Hematopoietic multipotent progenitor cell (in vitro differentiated cells): ENCODE results near the gene RHO. TPM values are rescaled to one million over a fixed set of nuclear protein-coding genes. Genes with fewer than 3 reads are reported as not detected.
"Not testable (repeated sequence)": the region's sequence is repeated elsewhere in the genome, so short reads cannot be mapped to it uniquely, and the experiment has no call there.

Experiments used
- DNase-seq, 3 donors: peaks; one replicate each; pipeline ENCODE4 v3.0.0-alpha.2; 2011 to 2015; ENCODE audit warnings: low read depth in 2 of 3, low spot score in 2 of 3
- total RNA-seq: library from RNA; depleted of rRNA; stranded (reverse); fragments of >200 nt; gene quantifications from one replicate; pipeline ENCODE4 v1.2.3, GENCODE V29; 2012

RHO gene
- total RNA-seq, 1 donor, result under 0.01 TPM

DNA sequence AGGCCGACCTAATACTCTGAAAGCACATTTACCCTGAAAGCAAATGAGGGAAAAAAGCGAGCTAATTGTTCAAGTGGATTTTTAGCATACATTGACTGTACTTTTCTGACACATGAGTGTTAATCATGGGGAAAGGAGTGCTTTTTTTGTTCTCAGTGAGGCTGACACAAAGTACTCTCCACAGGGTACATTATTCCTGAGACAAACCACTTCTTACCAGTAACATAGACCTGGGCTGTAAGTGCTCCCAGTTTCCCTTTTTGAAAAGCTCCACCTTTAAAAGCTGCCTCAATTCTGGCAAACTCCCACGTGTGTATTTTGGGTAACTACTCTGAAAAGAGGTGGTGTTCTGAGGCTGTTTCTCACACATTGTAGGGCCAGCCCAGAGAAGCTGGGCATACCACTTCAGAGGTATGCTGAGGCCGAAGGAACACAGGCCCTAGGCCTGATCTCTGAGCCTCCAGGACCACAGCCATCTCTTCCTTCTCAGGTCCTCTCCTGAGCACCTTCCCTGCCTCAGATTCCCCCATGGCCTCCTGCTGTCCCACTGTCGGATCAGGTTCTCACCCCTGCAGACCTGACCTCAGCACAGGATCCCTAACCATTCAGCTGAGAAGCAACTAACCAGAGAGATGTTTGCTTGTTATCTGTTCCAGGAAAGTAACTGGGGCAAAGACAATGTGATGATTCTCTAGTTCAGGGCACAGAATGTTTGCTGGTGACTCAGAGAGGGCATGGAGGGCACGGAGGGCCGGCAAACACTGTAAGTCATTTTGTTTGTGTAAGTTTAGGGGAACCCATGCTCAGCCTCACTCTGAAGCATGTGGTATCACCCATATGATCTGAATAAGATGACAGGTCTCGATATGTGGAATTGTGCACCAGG lies 29.6 kb upstream of the RHO start:
- DNase-seq, result not testable (repeated sequence)

DNA sequence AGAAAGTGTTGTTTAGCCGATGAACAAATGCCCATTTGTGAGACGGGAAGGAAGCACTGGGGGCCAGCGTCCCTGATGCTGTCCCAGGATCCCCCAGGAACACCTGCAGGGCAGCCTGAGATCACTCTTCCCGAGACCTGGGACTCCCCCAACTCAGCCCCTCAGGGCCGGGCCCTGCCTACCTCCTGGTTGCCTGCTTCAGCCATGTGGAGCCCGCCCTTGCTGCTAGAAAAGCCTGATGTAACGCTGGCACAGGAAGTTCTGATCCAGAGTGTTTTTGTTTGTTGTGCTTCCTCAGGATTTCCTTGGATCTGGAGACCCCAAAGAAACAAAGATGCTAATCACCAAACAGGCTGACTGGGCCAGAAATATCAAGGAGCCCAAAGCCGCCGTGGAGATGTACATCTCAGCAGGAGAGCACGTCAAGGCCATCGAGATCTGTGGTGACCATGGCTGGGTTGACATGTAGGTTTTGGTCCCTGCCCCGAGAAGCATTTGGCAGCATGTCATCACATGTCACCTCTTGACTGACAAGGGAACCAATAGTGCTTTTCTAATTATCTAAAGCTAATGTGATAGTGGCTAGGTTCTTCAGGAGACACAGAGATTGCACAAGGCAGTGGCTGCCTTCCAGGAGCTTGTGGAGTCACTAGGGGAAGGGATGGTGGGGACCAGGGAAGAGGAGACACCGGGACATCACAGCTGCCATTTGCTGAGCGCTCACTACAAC lies 28.7 kb upstream of the RHO start:
- DNase-seq, result not testable (repeated sequence)

GRCh38 chr3:129500334-129500658 lies 28.1 kb upstream of the RHO start:
- no peak for DNase-seq

DNA sequence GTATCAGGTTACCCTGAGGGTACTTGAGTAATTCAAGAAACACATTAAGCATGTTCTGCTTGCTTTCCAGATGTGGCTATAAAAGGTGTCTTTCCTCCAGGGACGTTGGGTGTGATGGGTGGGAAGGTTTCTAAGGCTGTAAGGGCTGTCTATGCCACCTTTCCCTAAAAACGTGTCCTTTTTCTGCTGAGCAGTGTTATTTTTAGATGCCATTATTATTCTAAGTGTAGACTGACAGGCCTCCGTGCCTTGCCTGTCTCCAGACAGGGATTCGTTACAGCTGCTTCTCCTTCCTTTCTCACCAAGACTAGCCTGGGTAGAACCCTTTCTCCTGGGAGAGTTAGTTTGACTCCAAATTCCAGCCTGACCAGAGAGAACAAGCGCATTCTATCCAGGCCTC lies 26.8 kb upstream of the RHO start:
- no peak for DNase-seq

- no peak for DNase-seq
These were observed 25.6 kb upstream of the RHO start for GRCh38 chr3:129502641-129503408.

DNA sequence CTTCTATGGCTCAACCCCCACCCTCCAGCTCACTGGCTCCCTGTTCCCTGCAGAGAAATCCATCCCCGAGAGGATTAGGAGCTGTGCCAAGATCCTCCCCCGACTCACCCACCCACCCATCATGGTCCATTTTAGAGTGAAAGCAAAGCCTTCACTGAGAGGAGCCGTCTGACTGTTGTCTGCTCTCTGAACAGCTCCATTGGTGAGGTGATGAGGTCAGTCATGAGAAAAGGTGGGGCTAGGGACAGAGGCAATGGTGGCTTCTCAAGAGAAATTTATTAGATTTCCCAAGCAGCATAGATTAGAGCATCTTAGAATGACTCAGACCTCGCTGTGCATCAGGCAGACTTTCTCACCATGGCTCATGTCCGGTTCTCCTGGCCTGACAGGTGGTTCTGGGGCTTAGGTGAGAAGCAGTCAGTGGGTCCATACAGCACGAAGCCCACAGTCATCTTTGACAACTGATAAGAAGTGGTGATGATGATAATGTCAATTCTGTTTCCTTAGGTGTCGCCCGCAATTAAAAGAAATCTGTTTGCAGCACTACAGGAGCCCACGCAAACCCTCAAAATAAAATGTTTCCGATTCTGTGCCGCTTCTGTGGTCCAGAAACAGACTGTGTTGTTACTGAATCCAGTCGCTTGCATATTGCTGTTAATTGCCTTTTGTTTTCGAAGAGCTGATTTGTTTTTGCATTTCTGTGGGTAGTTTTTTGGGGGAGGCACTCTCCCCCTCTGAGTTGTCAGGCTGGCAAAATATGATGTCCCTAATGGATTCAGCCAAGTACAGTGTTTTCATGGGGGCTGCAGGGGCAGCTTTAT lies 24.8 kb upstream of the RHO start:
- DNase-seq, result no peak

DNA sequence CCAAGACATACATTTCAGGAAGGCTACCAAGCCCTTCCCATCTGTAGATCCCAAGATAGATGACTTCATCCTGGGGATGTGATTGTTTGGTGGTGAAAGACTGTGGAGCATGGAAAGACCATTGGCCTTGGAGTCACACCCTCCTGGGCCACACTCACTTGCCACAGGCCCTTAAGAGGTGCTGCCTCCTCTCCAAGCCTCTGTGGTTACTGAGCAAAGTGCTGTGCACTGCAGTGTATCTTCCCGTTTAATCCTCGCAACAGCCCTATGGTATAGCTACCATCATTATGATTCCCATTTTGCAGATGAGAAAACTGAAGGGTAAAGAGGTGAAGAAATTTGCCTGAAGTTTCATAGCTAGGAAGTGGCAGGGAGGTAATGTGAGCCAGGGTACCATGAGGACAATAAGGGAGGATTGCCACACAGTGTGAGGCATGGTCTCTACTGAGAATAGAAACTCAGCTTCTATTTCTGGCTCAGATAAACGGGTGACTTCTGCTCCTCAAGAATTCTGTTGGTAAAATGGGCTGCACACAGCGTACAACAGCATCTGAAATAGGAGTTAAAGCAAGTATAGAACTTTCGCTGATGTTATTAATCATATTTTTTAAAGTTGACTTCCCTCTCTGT lies 23.9 kb upstream of the RHO start:
- DNase-seq, result no peak

- DNase-seq, result no peak
These were observed 23.1 kb upstream of the RHO start for GRCh38 chr3:129505341-129505740.

GRCh38 chr3:129506231-129506742 lies 22.2 kb upstream of the RHO start:
- no peak for DNase-seq

- no peak for DNase-seq
These were observed 21.1 kb upstream of the RHO start for GRCh38 chr3:129507181-129507831.

GRCh38 chr3:129512595-129512994 lies 15.8 kb upstream of the RHO start:
- DNase-seq, result no peak

GRCh38 chr3:129513705-129514104 lies 14.7 kb upstream of the RHO start:
- no peak for DNase-seq

DNA sequence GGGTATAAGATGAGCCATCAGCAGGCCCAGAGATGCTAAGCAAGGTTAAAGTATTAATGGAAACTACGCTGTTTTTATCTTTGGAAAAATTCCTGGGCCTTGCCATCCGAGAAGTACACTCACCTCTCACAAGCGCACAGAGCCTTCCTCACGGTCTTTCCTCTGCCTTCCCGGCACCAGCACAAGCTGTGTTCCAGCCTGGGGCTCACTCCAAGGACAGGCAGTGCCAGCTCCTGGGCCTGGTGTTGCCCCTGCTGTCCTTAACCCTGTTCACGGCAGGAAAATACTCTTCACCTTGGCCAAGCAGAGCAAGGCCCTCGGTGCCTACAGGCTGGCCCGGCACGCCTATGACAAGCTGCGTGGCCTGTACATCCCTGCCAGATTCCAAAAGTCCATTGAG lies 14.3 kb upstream of the RHO start:
- no peak for DNase-seq

DNA sequence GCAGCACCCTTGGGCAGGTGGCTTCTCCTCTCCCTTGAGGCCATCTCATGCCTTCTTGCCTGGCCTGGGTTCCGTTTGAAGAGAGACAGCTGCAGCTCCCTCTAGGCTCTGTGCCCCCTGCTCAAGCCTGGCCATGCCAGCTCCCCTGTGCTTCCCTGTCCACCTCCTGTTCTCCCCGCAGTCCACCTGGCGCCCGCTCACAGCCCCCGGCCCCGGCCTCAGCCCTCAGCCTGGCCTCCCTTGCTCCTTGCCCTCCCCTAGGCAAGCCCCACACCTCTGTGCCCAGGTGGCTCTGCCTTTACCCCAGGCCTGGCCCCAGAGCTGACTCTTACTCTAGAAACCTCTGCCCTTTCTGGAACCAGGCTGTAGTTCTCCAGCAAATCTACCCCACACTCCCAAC lies 13.9 kb upstream of the RHO start:
- DNase-seq, result no peak

DNA sequence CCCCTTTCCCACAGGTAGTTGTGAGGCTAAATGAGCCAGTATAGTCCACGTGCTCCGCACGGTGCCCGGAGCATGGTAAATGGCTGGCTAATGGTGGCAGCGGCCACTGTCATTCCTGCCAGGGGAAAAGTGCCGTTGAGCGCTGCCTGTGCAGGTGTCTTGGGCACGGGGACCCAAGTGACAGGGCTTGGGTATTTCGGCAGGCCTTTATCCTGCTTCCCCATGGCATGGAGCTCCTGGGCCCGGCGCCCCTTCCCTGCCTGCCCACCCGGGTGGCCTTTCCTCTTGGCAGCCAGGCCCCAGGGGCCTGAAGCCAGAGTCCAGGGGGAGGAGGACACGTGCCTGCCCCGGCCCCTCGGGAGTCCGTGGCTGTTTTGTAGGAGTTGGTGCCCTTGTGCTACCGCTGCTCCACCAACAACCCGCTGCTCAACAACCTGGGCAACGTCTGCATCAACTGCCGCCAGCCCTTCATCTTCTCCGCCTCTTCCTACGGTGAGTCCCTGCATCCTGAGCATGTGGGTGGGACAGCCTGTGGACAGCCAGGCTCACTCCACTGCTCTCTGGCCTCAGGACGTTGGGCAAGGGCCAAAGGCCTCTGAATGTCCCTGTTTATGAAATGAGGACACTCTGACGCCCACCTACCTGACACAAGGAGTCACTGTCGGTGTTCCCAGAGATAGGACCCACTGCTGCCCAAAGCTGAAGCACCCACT lies 13.2 kb upstream of the RHO start:
- not testable (repeated sequence) for DNase-seq

GRCh38 chr3:129515821-129516432 lies 12.5 kb upstream of the RHO start:
- not testable (repeated sequence) for DNase-seq

GRCh38 chr3:129517516-129517915 lies 10.9 kb upstream of the RHO start:
- no peak for DNase-seq

DNA sequence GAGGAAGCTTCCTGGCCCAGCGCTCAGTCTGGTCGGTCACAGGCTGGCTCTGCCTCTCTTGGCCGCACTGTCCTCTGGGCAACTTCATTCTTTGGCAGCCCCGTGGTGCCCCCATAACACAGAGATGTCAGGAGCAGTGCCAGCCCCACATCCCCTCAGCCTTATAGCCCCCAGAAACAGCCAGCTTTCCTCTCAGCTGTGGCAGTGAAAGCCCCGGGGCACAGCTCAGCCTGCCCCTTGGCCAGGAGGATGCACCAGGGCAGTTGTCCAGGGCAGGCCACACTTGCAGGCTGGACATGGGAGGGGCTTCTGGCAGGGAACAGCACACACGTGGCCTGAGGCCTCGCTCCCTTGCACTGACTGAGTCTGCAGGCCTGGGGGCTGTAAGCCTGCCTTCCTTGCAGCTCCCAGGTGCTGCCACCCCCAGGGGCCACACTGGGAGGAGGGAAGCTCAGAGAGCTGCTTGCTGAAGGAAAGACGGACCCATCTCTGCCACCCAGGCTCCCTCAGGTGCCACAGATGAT lies 10.3 kb upstream of the RHO start:
- no peak for DNase-seq
